NT2/D1 (cell line): Measurements from ENCODE around the gene C10orf67.

Experiments
- YY1 ChIP-seq: IDR thresholded peaks from 2 replicates; pipeline ENCODE4 v1.6.1; 2011; ENCODE audit not compliant: insufficient read length, insufficient read depth
- ZNF274 ChIP-seq: IDR thresholded peaks from 2 replicates; pipeline ENCODE4 v1.6.1; 2011; ENCODE audit warnings: mild to moderate bottlenecking, low read depth, low read length

DNA sequence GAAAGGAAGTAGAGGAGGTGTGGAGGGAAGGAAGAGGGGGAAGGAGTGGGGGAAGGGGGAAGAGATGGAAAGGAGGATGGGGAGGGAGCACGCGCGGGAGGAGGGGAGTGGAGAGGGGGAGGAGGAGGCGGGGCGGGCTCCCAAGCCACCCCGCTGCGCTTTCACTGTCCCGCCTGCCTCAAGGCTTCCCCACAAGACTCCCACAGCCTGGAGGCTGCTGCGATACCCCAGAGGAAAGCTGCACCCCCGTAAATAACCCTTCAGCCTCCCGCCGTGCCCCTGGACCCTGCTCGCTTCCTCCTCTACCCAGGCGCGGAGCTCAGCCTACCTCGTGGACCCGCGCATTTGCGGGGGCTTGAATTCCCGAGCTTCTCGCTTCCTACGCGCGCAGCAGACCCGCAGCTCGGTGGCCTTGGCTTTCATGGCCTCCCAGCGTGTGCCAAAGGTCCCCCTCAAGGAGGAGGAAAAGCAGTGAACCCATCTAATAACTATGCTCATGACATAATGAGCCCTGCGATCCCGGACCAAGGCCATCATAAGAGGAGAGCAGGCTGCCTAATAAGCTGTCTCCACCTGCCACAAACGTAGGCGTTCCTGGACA lies at the start of gene C10orf67:
- TF ChIP-seq YY1 (no peak), ZNF274 (no peak)
